Astrocyte (in vitro differentiated cells and primary cell): ENCODE results near the gene CA10.

Experiments used
- CTCF ChIP-seq: IDR thresholded peaks from 2 replicates; pipeline ENCODE4 v1.5.1; 2011; ENCODE audit warnings: low read depth, mild to moderate bottlenecking, inconsistent platforms, low read length, moderate library complexity; ENCODE audit not compliant: insufficient read depth
- EZH2 ChIP-seq: IDR thresholded peaks from 2 replicates; pipeline ENCODE4 v1.6.1; 2012; ENCODE audit warnings: mild to moderate bottlenecking, low read length, inconsistent platforms; ENCODE audit not compliant: insufficient read depth

GRCh38 chr17:52032454-52032853, 126.1 kb downstream of the CA10 start:
- no peak for TF ChIP-seq CTCF
- no peak for TF ChIP-seq EZH2
